ENCODE data around the gene SLC22A23.

Gene SLC22A23

GRCh38 chr6:3359973-3360726 lies 96.7 kb downstream of the SLC22A23 start:
- H3K27ac ChIP-seq (ENCODE audit: low read length): no peak overlapping the region
- H4K20me1 ChIP-seq (ENCODE audit: insufficient read depth, low read length): no peaks in the 10 kb centered on the region
- no peak overlapping the region for H3K4me2 ChIP-seq (ENCODE audit: low read depth, low read length)
- H3K4me1 ChIP-seq (ENCODE audit: low read length): peaks cover 7% of the 10 kb centered on the region; the same call in 1 of the 2 replicates
- H3K9me2 ChIP-seq (replicated peaks; ENCODE audit: insufficient read depth, low read length): no peaks in the 10 kb centered on the region
- no peaks in the 10 kb centered on the region for H3K36me3 ChIP-seq (replicated peaks; ENCODE audit: insufficient read depth, low read length)
- no peak overlapping the region for H3K4me3 ChIP-seq (ENCODE audit: low read length)
- no peak for TF ChIP-seq EZH2phosphoT487 (IDR thresholded peaks at IDR 0.05; ENCODE audit: low read length)
- no peak for TF ChIP-seq CTCF (IDR thresholded peaks at IDR 0.05; ENCODE audit: low read length)
- no peak for TF ChIP-seq EZH2 (optimal IDR thresholded peaks at IDR 0.05; ENCODE audit: low read depth, low read length)
- DNase-seq: no peak
- H3F3A ChIP-seq (ENCODE audit: insufficient read depth, low read length): peaks cover 16% of the 10 kb centered on the region; the same call in 1 of the 2 replicates
- no peak overlapping the region for H3K9ac ChIP-seq (ENCODE audit: low read length)
- H3K9me3 ChIP-seq (replicated peaks; ENCODE audit: insufficient read depth, low read length): no peaks in the 10 kb centered on the region
- H3K79me2 ChIP-seq (ENCODE audit: low read length): no peaks in the 10 kb centered on the region
- no peaks in the 10 kb centered on the region for H3K27me3 ChIP-seq (replicated peaks; ENCODE audit: insufficient read depth, low read length)
- H2AFZ ChIP-seq (ENCODE audit: low read length): no peak overlapping the region

- Histone ChIP-seq H3K4me1 (ENCODE audit: low read length) (peaks cover 7% of the 10 kb centered on the region; the same call in 1 of the 2 replicates), H3K27me3 (replicated peaks; ENCODE audit: insufficient read depth, low read length) (no peaks in the 10 kb centered on the region), H3K9me2 (replicated peaks; ENCODE audit: insufficient read depth, low read length) (no peaks in the 10 kb centered on the region), H2AFZ (ENCODE audit: low read length) (no peak overlapping the region), H3K79me2 (ENCODE audit: low read length) (no peaks in the 10 kb centered on the region), H3K4me3 (ENCODE audit: low read length) (no peak overlapping the region), H3F3A (ENCODE audit: insufficient read depth, low read length) (peaks cover 18% of the 10 kb centered on the region; the same call in 1 of the 2 replicates), H3K36me3 (replicated peaks; ENCODE audit: insufficient read depth, low read length) (no peaks in the 10 kb centered on the region), H3K27ac (ENCODE audit: low read length) (no peak overlapping the region), H3K9me3 (replicated peaks; ENCODE audit: insufficient read depth, low read length) (no peaks in the 10 kb centered on the region), H4K20me1 (ENCODE audit: insufficient read depth, low read length) (no peaks in the 10 kb centered on the region), H3K9ac (ENCODE audit: low read length) (no peak overlapping the region), H3K4me2 (ENCODE audit: low read depth, low read length) (no peak overlapping the region)
- no peak for TF ChIP-seq EZH2phosphoT487 (IDR thresholded peaks at IDR 0.05; ENCODE audit: low read length)
- TF ChIP-seq EZH2 (optimal IDR thresholded peaks at IDR 0.05; ENCODE audit: low read depth, low read length): no peak
- TF ChIP-seq CTCF (IDR thresholded peaks at IDR 0.05; ENCODE audit: low read length): no peak
- DNase-seq: no peak
Observed at GRCh38 chr6:3359101-3359752, 97.6 kb downstream of the SLC22A23 start.

- H3K9ac ChIP-seq (ENCODE audit: low read length): no peak overlapping the region
- TF ChIP-seq CTCF (IDR thresholded peaks at IDR 0.05; ENCODE audit: low read length) (no peak), EZH2phosphoT487 (IDR thresholded peaks at IDR 0.05; ENCODE audit: low read length) (no peak), EZH2 (optimal IDR thresholded peaks at IDR 0.05; ENCODE audit: low read depth, low read length) (no peak)
- H3K36me3 ChIP-seq (replicated peaks; ENCODE audit: insufficient read depth, low read length): no peaks in the 10 kb centered on the region
- peaks cover 18% of the 10 kb centered on the region; the same call in 1 of the 2 replicates for H3F3A ChIP-seq (ENCODE audit: insufficient read depth, low read length)
- no peaks in the 10 kb centered on the region for H3K27me3 ChIP-seq (replicated peaks; ENCODE audit: insufficient read depth, low read length)
- no peak overlapping the region for H3K4me2 ChIP-seq (ENCODE audit: low read depth, low read length)
- no peak overlapping the region for H3K27ac ChIP-seq (ENCODE audit: low read length)
- no peak for DNase-seq
- H3K9me3 ChIP-seq (replicated peaks; ENCODE audit: insufficient read depth, low read length): no peaks in the 10 kb centered on the region
- H2AFZ ChIP-seq (ENCODE audit: low read length): no peak overlapping the region
- peaks cover 7% of the 10 kb centered on the region; the same call in 1 of the 2 replicates for H3K4me1 ChIP-seq (ENCODE audit: low read length)
- no peak overlapping the region for H3K4me3 ChIP-seq (ENCODE audit: low read length)
- no peaks in the 10 kb centered on the region for H4K20me1 ChIP-seq (ENCODE audit: insufficient read depth, low read length)
- H3K9me2 ChIP-seq (replicated peaks; ENCODE audit: insufficient read depth, low read length): no peaks in the 10 kb centered on the region
- no peaks in the 10 kb centered on the region for H3K79me2 ChIP-seq (ENCODE audit: low read length)
Observed at GRCh38 chr6:3358413-3359100, 98.3 kb downstream of the SLC22A23 start.

All from MM.1S (cell line).